ENCODE data around the gene RPS14. TPM values are rescaled to one million over a fixed set of nuclear protein-coding genes. Genes with fewer than 3 reads are reported as not detected.
A peak's percentile ranks its signal among the peaks of the same experiment; 100 is the strongest.
"Not testable (repeated sequence)": the region's sequence is repeated elsewhere in the genome, so short reads cannot be mapped to it uniquely, and the experiment has no call there.

The RPS14 gene
- polyA plus RNA-seq, 1 donor = 2,545 TPM

DNA sequence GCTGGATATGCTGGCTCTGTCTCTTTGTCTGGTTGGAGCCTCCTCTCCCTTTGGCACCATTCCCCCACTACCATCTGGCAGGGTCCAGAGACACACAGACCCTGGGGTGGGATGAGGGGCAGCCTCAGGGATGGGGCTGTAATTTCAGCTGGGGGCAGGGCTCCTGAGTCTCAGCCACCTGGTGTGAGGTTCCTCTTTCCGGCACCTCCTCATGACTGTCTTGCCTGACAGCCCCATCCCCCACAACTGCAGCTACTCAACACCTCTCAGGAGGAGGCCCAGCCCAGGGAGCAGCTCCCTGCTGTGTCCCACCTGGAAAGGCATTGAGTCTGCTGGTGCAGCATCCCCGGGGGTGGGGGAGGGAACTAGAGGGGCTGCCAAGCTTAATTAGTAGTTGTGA is 11.7 kb upstream of the RPS14 start:
- Histone ChIP-seq H3K4me1 (ENCODE audit: control insufficient read depth, insufficient read depth, low read length) (peaks cover 7% of the 10 kb centered on the region), H3K9me3 (ENCODE audit: control insufficient read depth, low read depth, low read length) (no peaks in the 10 kb centered on the region), H3K36me3 (ENCODE audit: control insufficient read depth, insufficient read depth, low read length) (no peaks in the 10 kb centered on the region), H3K27ac (ENCODE audit: low read length) (no peak overlapping the region), H3K27me3 (ENCODE audit: control insufficient read depth, insufficient read depth, low read length) (no peaks in the 10 kb centered on the region), H3K4me3 (ENCODE audit: low read length) (no peak overlapping the region)
- DNase-seq = peak; percentile 38 to 51
- WGBS (ENCODE audit: insufficient coverage, low lambda C conversion rate) = no CpG with 5 or more reads among the region's 2 CpGs

DNA sequence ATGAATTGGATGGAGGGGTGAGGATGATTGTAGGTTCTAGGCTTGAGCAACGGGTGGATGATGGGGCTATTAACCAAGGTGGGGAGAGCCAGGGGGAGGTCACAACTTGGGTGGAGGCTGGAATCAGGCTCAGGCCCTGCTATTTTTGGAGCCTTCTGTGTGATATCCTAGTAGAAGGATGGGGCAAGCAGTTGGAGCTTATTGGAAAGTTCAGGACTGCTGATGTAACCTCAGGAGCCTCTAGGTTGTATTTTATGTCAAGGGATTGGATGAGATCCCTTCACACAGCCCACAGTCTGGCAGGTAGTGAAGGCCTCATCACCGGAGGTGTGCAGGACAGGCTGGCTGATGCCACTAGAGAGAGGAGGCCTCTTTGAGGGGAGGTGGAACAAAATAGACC is 11.2 kb upstream of the RPS14 start:
- WGBS (ENCODE audit: insufficient coverage, low lambda C conversion rate) = 100% methylated on average over 1 of the region's 2 CpGs
- no peak for DNase-seq
- no peak overlapping the region for H3K27ac ChIP-seq (ENCODE audit: low read length)
- no peaks in the 10 kb centered on the region for H3K27me3 ChIP-seq (ENCODE audit: control insufficient read depth, insufficient read depth, low read length)
- H3K9me3 ChIP-seq (ENCODE audit: control insufficient read depth, low read depth, low read length) = no peaks in the 10 kb centered on the region
- peaks cover 7% of the 10 kb centered on the region for H3K4me1 ChIP-seq (ENCODE audit: control insufficient read depth, insufficient read depth, low read length)
- no peak overlapping the region for H3K4me3 ChIP-seq (ENCODE audit: low read length)
- H3K36me3 ChIP-seq (ENCODE audit: control insufficient read depth, insufficient read depth, low read length) = no peaks in the 10 kb centered on the region

GRCh38 chr5:150458802-150459557 is 9.4 kb upstream of the RPS14 start:
- Histone ChIP-seq H3K9me3 (ENCODE audit: control insufficient read depth, low read depth, low read length) (no peaks in the 10 kb centered on the region), H3K36me3 (ENCODE audit: control insufficient read depth, insufficient read depth, low read length) (no peaks in the 10 kb centered on the region), H3K4me1 (ENCODE audit: control insufficient read depth, insufficient read depth, low read length) (peaks cover 7% of the 10 kb centered on the region), H3K4me3 (ENCODE audit: low read length) (peak overlapping the region; percentile 32), H3K27ac (ENCODE audit: low read length) (no peak overlapping the region), H3K27me3 (ENCODE audit: control insufficient read depth, insufficient read depth, low read length) (no peaks in the 10 kb centered on the region)
- WGBS (ENCODE audit: insufficient coverage, low lambda C conversion rate) = no CpG with 5 or more reads among the region's 36 CpGs
- DNase-seq = peak; percentile 70 to 74

- Histone ChIP-seq H3K27me3 (ENCODE audit: control insufficient read depth, insufficient read depth, low read length) (no peaks in the 10 kb centered on the region), H3K4me1 (ENCODE audit: control insufficient read depth, insufficient read depth, low read length) (peaks cover 7% of the 10 kb centered on the region), H3K4me3 (ENCODE audit: low read length) (no peak overlapping the region), H3K9me3 (ENCODE audit: control insufficient read depth, low read depth, low read length) (no peaks in the 10 kb centered on the region), H3K36me3 (ENCODE audit: control insufficient read depth, insufficient read depth, low read length) (no peaks in the 10 kb centered on the region), H3K27ac (ENCODE audit: low read length) (no peak overlapping the region)
- WGBS (ENCODE audit: insufficient coverage, low lambda C conversion rate) = no CpG with 5 or more reads among the region's 16 CpGs
- DNase-seq = no peak
These were observed 8.2 kb upstream of the RPS14 start for GRCh38 chr5:150457562-150458240.

GRCh38 chr5:150457121-150457520 is 7.6 kb upstream of the RPS14 start:
- peaks cover 7% of the 10 kb centered on the region for H3K4me1 ChIP-seq (ENCODE audit: control insufficient read depth, insufficient read depth, low read length)
- no peaks in the 10 kb centered on the region for H3K27me3 ChIP-seq (ENCODE audit: control insufficient read depth, insufficient read depth, low read length)
- no peak for DNase-seq
- no peak overlapping the region for H3K27ac ChIP-seq (ENCODE audit: low read length)
- H3K36me3 ChIP-seq (ENCODE audit: control insufficient read depth, insufficient read depth, low read length) = no peaks in the 10 kb centered on the region
- no CpG with 5 or more reads among the region's 6 CpGs for WGBS (ENCODE audit: insufficient coverage, low lambda C conversion rate)
- no peak overlapping the region for H3K4me3 ChIP-seq (ENCODE audit: low read length)
- no peaks in the 10 kb centered on the region for H3K9me3 ChIP-seq (ENCODE audit: control insufficient read depth, low read depth, low read length)

DNA sequence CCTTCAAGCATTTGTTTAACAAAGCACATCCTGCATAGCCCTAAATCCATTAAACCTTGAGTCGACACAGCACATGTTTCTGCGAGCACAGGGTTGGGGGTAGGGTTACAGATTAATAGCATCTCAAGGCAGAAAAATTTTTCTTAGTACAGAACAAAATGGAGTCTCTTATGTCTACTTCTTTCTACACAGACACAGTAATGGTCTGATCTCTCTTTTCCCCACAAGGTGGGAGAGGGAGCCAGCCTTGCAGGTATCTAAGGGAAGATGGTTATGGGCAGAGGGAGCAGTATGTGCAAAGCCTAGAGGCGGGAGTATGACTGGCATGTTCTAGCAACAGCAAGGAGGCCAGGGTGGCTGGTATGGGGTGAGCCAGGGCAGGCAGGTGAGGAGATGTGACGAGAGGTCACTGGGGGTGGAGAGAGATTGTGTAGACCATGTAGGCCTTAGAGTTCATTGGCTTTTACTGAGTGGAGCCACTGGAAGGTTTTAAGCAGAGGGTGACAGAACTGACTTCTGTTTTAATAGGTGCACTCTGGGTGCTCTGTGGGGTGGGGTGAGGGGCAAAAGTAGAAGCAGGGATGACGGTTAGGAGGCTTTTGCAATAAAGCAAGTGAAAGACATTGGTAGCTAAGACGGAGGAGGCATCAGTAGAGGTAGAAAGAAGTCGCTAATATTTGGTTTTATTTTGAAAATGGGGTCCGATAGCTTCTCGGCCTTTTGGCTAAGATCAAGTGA is 5.1 kb upstream of the RPS14 start:
- WGBS (ENCODE audit: insufficient coverage, low lambda C conversion rate) = 84% methylated on average over 2 of the region's 9 CpGs
- Histone ChIP-seq H3K9me3 (ENCODE audit: control insufficient read depth, low read depth, low read length) (no peaks in the 10 kb centered on the region), H3K27ac (ENCODE audit: low read length) (no peak overlapping the region), H3K27me3 (ENCODE audit: control insufficient read depth, insufficient read depth, low read length) (no peaks in the 10 kb centered on the region), H3K4me1 (ENCODE audit: control insufficient read depth, insufficient read depth, low read length) (no peaks in the 10 kb centered on the region), H3K36me3 (ENCODE audit: control insufficient read depth, insufficient read depth, low read length) (no peaks in the 10 kb centered on the region), H3K4me3 (ENCODE audit: low read length) (no peak overlapping the region)
- no peak for DNase-seq

GRCh38 chr5:150454027-150454426 is 4.5 kb upstream of the RPS14 start:
- not testable (repeated sequence) for H3K4me1 ChIP-seq (ENCODE audit: control insufficient read depth, insufficient read depth, low read length); H3K27ac ChIP-seq (ENCODE audit: low read length)
- no CpG with 5 or more reads among the region's 8 CpGs for WGBS (ENCODE audit: insufficient coverage, low lambda C conversion rate)

GRCh38 chr5:150452914-150453313 is 3.4 kb upstream of the RPS14 start:
- no peaks in the 10 kb centered on the region for H3K9me3 ChIP-seq (ENCODE audit: control insufficient read depth, low read depth, low read length)
- H3K4me1 ChIP-seq (ENCODE audit: control insufficient read depth, insufficient read depth, low read length) = peaks cover 2% of the 10 kb centered on the region
- H3K36me3 ChIP-seq (ENCODE audit: control insufficient read depth, insufficient read depth, low read length) = peaks cover under 1% of the 10 kb centered on the region
- H3K27ac ChIP-seq (ENCODE audit: low read length) = no peak overlapping the region
- H3K4me3 ChIP-seq (ENCODE audit: low read length) = no peak overlapping the region
- no peak for DNase-seq
- no peaks in the 10 kb centered on the region for H3K27me3 ChIP-seq (ENCODE audit: control insufficient read depth, insufficient read depth, low read length)
- no CpG with 5 or more reads among the region's 4 CpGs for WGBS (ENCODE audit: insufficient coverage, low lambda C conversion rate)

More at GRCh38 chr5:150454027-150454426, 4.5 kb upstream of the RPS14 start:
- not testable (repeated sequence) for DNase-seq; H3K9me3 ChIP-seq (ENCODE audit: control insufficient read depth, low read depth, low read length); H3K36me3 ChIP-seq (ENCODE audit: control insufficient read depth, insufficient read depth, low read length); H3K4me3 ChIP-seq (ENCODE audit: low read length); H3K27me3 ChIP-seq (ENCODE audit: control insufficient read depth, insufficient read depth, low read length)

DNA sequence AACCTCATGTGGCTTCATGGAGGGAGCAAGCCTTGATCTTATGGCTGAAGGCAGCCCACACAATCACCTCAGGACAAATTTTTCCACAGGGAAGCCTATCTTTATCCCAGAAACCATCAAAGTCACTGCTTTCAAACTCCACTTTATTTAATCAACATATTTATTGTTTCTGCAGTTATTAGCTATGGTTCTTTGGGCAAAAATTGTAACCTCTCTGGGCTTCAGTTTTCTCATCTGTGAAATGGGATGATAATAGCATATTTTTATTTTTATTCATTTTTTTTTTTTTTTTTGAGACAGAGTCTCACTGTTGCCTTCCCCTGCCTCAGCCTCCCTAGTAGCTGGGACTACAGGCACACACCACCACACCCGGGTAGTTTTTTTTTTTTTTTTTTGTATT is 2.1 kb upstream of the RPS14 start:
- H3K4me3 ChIP-seq (ENCODE audit: low read length) = no peak overlapping the region
- peaks cover 9% of the 10 kb centered on the region for H3K4me1 ChIP-seq (ENCODE audit: control insufficient read depth, insufficient read depth, low read length)
- peaks cover 14% of the 10 kb centered on the region for H3K36me3 ChIP-seq (ENCODE audit: control insufficient read depth, insufficient read depth, low read length)
- DNase-seq = no peak
- H3K27ac ChIP-seq (ENCODE audit: low read length) = no peak overlapping the region
- H3K9me3 ChIP-seq (ENCODE audit: control insufficient read depth, low read depth, low read length) = no peaks in the 10 kb centered on the region
- H3K27me3 ChIP-seq (ENCODE audit: control insufficient read depth, insufficient read depth, low read length) = no peaks in the 10 kb centered on the region
- WGBS (ENCODE audit: insufficient coverage, low lambda C conversion rate) = no CpG with 5 or more reads among the region's 1 CpG

DNA sequence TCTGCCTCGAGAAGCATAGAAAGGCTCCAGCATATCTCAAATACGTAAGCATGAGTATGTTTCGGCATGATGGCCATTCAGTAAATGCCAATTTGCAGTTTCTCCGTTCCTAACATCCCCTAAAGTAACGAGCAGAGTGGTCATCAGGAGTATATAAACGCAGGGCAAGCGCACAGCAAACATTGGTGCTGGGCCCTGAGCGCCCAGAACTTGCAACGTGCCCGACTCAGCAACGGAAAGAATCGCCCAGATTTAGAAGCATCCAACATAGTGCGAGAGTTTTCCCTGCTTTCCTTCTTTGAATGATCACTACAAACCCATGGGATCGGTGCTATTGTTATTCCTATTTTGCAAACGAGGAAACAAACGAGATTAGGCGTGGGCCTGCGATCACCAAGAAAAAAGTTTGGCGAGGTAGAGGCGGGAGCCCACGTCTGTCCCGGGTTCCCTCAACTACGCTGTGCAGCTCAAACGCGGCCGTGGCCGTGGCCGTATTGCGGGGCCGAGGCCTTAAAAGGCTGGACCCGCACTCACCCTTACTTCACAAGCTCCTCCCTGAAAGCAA is 505 bp downstream of the RPS14 start:
- Histone ChIP-seq H3K4me3 (ENCODE audit: low read length) (peak overlapping the region; percentile 95), H3K27ac (ENCODE audit: low read length) (peak overlapping the region; percentile 96), H3K9me3 (ENCODE audit: control insufficient read depth, low read depth, low read length) (no peaks in the 10 kb centered on the region), H3K4me1 (ENCODE audit: control insufficient read depth, insufficient read depth, low read length) (peaks cover 9% of the 10 kb centered on the region), H3K27me3 (ENCODE audit: control insufficient read depth, insufficient read depth, low read length) (no peaks in the 10 kb centered on the region), H3K36me3 (ENCODE audit: control insufficient read depth, insufficient read depth, low read length) (peaks cover 40% of the 10 kb centered on the region)
- no CpG with 5 or more reads among the region's 31 CpGs for WGBS (ENCODE audit: insufficient coverage, low lambda C conversion rate)
- DNase-seq = no peak
